Right lobe of liver (tissue), 4 donors: ENCODE results near the gene ERCC3.

Experiments
- POLR2A ChIP-seq: fragments of 450-650 bp; IDR thresholded peaks from one replicate; pipeline ENCODE4 v1.6.1; 2017; ENCODE audit warnings: antibody characterized with exemption, mild to moderate bottlenecking
- TF ChIP-seq, protein P1 (sequence below), 4 donors: fragments of 200-600 bp in 3 of 4; fragments of 450-650 bp in 1 of 4; IDR thresholded peaks; one replicate each; pipeline versions ENCODE4 v1.5.1 to v1.8.0; 2016 to 2022; ENCODE audit warnings: antibody characterized with exemption in 4 of 4, mild to moderate bottlenecking in 2 of 4
- donor health status: DM: no; HTN: no; CAD: no.
- donor health status: DM: no; HTN: no; CAD: no.
- donor health status: DM: no; HTN: yes; CAD: no.

DNA sequence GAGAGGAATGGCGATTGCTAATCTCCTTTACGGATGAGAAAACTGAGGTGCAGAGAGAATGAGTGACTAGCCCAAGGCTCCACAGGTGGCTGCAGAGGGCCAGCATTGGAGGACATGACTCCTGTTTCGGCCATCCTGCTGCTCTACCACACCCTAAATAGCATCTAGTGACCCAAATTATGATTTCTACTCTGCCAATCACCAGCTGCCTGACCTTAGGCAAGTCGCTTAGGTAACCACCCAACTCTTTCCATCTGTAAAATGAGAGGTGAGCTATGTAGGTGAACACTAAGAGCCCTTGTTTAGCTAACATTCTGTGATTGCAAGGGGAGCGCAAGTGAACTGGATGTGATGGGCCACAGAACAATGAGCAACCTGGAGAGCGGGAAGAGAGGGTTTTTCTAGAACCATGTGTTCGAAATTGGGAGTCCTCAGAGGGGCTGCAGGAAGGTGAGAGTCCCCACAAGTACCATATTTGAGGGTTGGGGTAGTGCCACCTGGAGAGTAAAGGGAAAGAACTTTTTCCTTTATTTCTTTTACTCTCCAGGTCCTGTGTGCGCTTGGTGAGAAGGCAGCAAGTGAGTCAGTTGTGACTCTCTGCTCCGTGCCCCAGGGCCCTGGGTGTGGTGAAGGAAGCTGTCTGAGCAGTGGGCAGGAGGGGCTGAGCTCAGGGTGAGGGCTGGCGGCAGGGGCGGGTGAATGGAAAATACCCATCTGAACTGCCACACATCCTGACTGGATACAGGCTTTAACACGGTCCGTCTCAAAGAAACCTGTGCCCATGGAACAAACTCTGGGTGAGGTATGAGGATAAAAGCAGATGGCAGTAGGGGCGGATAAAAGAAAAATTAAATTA lies 76.2 kb downstream of the ERCC3 start:
- TF ChIP-seq, protein P1, sequence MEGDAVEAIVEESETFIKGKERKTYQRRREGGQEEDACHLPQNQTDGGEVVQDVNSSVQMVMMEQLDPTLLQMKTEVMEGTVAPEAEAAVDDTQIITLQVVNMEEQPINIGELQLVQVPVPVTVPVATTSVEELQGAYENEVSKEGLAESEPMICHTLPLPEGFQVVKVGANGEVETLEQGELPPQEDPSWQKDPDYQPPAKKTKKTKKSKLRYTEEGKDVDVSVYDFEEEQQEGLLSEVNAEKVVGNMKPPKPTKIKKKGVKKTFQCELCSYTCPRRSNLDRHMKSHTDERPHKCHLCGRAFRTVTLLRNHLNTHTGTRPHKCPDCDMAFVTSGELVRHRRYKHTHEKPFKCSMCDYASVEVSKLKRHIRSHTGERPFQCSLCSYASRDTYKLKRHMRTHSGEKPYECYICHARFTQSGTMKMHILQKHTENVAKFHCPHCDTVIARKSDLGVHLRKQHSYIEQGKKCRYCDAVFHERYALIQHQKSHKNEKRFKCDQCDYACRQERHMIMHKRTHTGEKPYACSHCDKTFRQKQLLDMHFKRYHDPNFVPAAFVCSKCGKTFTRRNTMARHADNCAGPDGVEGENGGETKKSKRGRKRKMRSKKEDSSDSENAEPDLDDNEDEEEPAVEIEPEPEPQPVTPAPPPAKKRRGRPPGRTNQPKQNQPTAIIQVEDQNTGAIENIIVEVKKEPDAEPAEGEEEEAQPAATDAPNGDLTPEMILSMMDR (IDR thresholded peaks at IDR 0.05), result no peak
- no peak for TF ChIP-seq POLR2A
